Activated CD4-positive, alpha-beta memory T cell treated with anti-CD3 and anti-CD28 coated beads, Interleukin-2, amount 10 ng/mL, durations not matched to agents 7 days and 5 days (primary cell): ENCODE measurements around the gene ATP1A3. TPM values are rescaled to one million over a fixed set of nuclear protein-coding genes. Genes with fewer than 3 reads are reported as not detected.

ENCODE experiments used
- CTCF ChIA-PET: fragments of 350-600 bp; sonication (Branson Sonifier 250); formaldehyde crosslinking; loops from one replicate; lab custom pipeline; 2021; ENCODE audit warnings: antibody characterized with exemption, inconsistent platforms; lab: Charles Lee
- POLR2A ChIA-PET: fragments of 350-600 bp; sonication (Branson Sonifier 250); formaldehyde crosslinking; loops from one replicate; lab custom pipeline; 2021; ENCODE audit warnings: antibody characterized with exemption; lab: Charles Lee
- DNase-seq: peaks from one replicate; pipeline ENCODE4 v3.0.0-alpha.2; 2020
- H3K27ac Mint-ChIP-seq: one replicate; pipeline ENCODE4 v1.8.0; 2021; ENCODE audit warnings: mild to moderate bottlenecking, mixed read lengths
- H3K27me3 Mint-ChIP-seq: one replicate; pipeline ENCODE4 v1.8.0; 2021; ENCODE audit warnings: mixed read lengths
- H3K36me3 Mint-ChIP-seq: one replicate; pipeline ENCODE4 v1.8.0; 2021; ENCODE audit warnings: low read depth, mixed read lengths
- H3K4me1 Mint-ChIP-seq: one replicate; pipeline ENCODE4 v1.8.0; 2021; ENCODE audit warnings: mixed read lengths
- H3K4me3 Mint-ChIP-seq: one replicate; pipeline ENCODE4 v1.8.0; 2021; ENCODE audit warnings: mild to moderate bottlenecking, mixed read lengths
- H3K9me3 Mint-ChIP-seq: one replicate; pipeline ENCODE4 v1.8.0; 2021; ENCODE audit warnings: mixed read lengths
- total RNA-seq, 2 experiments: library from RNA; stranded (reverse); gene quantifications; one replicate each; pipeline ENCODE4 v1.2.3, GENCODE V29; 2021

The ATP1A3 gene
- total RNA-seq, 2 experiments from 2014 or later = 1.2 to 1.9 TPM

DNA sequence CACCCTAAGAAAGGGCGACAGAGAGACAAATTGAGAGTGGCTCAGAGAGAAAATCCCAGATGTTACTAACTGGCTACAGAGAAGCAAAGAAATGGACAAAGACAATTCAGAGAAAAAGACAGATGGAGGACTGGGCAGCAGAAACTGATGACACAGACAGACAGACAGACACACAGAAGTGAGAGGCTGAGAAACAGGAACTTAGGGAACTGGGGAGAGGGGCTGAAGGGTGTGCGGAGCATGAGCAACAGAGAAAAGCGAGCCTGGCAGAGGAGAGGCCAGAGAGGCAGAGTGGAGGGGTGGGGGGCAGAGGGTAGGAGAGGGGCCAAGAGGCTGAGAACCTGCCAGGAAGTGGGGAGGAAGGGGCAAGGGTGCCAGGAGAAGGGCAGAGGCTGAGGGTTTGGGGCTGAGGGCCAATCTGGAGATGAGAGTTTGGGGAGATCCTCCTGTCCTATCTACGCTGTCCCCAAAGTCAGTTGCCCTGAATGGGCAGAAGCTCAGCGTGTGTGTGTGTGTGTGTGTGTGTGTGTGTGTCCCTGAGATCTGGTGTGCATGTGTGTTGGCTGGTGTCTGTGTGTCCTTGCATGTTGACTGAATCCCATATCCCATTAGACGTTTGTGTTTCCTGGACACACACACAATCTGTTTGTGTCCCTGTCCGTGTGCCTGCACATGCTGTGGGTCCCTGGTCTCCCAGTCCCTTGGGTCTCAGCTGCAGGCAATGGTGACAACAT is 60.2 kb downstream of the ATP1A3 start:
- POLR2A ChIA-PET = interaction anchor here (1.2 kb wide), 1 partner anchor 12 kb away, joined by 3 read pairs; no protein-coding TSS in a partner anchor
- Mint-ChIP-seq H3K4me1 (peaks cover 37% of the 10 kb centered on the region), H3K27me3 (peaks cover 57% of the 10 kb centered on the region), H3K4me3 (no peak overlapping the region), H3K9me3 (no peaks in the 10 kb centered on the region), H3K27ac (no peak overlapping the region), H3K36me3 (peaks cover 3% of the 10 kb centered on the region)
- DNase-seq = no peak
- CTCF ChIA-PET = interaction anchor here (1.1 to 1.2 kb wide), 3 partner anchors 47 to 76 kb away, joined by 3 to 5 read pairs (median 3); no protein-coding TSS in a partner anchor

DNA sequence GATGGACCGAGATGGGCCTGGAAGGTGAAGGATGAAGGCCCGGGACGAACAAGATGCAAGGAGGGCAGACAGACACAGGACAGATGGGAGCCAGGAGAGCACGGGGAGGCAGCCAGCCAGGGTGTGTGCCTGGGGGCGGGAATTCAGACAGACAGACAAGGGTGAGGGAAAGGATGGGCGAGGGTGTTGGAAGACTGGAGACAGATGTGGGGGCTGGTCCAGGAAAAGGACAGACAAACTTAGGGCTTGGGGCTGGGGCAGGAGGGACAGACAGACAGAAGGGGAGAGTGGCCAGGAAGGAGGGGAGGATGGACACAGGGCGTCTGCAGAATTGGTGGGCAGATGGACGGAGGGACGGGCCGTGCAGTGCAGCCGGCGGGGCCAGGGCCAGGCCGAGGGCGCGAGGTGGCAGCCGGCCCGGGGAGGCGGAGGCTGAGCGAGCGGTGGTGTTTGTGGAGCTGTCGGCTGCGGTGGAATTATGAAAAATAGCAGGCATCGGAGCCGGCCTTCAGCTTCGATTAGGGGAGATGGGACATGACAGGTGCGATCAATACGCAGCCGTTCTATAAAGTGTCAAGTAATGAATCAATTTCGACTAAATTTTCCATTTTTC is 61.2 kb downstream of the ATP1A3 start:
- Mint-ChIP-seq H3K36me3 (peaks cover 4% of the 10 kb centered on the region), H3K4me1 (peaks cover 41% of the 10 kb centered on the region), H3K27me3 (peaks cover 61% of the 10 kb centered on the region), H3K27ac (no peak overlapping the region), H3K4me3 (no peak overlapping the region), H3K9me3 (no peaks in the 10 kb centered on the region)
- DNase-seq = no peak
- ChIA-PET POLR2A (no interaction called here), CTCF (no interaction called here)

DNA sequence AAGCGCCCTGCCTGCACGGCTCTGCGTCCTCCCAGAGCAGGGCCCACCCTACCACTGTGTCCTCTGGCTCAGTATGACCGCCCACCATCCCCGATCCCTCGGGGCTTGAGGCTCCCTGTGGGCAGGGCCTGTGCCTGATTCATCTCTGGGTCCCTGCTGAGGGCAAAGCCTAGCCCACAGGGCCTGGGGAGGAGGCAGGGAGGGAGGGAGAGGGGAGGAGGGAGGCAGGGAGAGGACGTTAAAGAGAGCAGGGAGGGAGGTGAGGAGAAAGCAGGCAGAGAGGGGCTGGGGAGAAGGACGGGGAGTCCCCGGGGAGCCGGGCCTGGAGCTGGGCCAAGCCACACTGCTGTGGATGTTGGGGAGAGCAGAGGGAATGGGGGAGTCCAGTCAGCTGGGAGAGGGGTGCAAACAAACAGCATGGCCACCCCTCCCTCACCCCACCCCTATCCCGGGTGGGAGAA is 61.7 kb downstream of the ATP1A3 start:
- DNase-seq = no peak
- H3K27ac Mint-ChIP-seq = no peak overlapping the region
- H3K36me3 Mint-ChIP-seq = peaks cover 4% of the 10 kb centered on the region
- H3K9me3 Mint-ChIP-seq = no peaks in the 10 kb centered on the region
- CTCF ChIA-PET = no interaction called here
- peaks cover 41% of the 10 kb centered on the region for H3K4me1 Mint-ChIP-seq
- H3K4me3 Mint-ChIP-seq = no peak overlapping the region
- H3K27me3 Mint-ChIP-seq = peaks cover 58% of the 10 kb centered on the region
- POLR2A ChIA-PET = no interaction called here

DNA sequence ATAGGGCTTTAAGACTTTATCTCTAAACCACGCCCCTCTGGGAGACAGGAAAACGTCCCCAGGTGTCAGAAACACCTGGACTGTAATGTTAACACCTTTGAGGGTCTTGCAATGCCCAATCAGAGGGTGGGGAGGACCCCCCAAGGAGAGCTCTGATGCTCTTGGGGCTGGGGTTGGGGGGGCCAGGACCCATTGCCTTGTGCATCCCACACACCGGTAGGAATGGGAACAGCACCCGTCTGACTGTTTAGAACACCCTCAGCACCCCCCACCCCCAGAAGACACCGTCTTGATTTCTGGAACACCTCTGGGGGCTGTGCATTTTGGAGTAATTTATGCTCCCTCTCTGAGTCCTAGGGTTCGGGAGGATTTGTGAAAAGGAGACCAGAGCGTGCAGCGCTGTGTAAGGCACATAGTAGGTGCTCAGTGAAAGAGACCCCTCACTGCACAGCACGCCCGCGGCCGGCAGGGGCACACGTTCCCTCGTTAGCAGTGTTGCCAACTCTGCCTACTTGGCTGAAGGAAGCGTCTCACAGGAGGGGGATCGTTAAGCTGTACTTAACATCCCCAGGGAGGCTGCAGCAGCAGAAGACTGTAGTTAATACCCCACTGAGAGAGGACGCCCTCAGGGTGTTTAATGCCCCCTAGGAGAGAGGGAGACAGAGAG is 63.0 kb downstream of the ATP1A3 start:
- Mint-ChIP-seq H3K4me1 (peaks cover 33% of the 10 kb centered on the region), H3K27me3 (peaks cover 49% of the 10 kb centered on the region), H3K36me3 (peaks cover 4% of the 10 kb centered on the region), H3K9me3 (no peaks in the 10 kb centered on the region), H3K27ac (no peak overlapping the region), H3K4me3 (no peak overlapping the region)
- CTCF ChIA-PET = no interaction called here
- POLR2A ChIA-PET = interaction anchor here (0.8 to 1.3 kb wide), 3 partner anchors 28 to 60 kb away, joined by 3 read pairs; partner anchors contain the start of gene RABAC1
- DNase-seq = no peak

DNA sequence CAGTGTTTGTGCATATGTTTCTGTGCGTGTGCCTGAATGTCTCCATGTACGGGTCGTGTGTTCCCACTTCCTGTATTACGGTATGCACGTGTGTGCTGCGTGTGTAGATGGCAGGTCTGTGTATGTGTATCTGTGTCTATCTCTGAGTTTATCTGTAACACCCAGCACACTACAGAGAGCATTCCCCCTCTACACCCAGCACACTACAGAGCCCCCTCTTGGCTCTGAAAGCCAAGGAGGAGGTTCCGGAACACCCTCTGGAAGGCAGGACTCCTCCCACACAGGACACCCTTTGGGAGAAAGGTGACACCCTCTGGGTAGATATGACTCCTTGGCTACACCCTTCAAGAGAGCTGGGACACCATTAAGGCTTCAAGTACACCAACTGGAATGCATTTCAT is 63.7 kb downstream of the ATP1A3 start:
- H3K36me3 Mint-ChIP-seq = peaks cover 4% of the 10 kb centered on the region
- no peak for DNase-seq
- no peak overlapping the region for H3K27ac Mint-ChIP-seq
- CTCF ChIA-PET = interaction anchor here (0.6 to 1.1 kb wide), 3 partner anchors 11 to 84 kb away, joined by 3 to 4 read pairs (median 4); no protein-coding TSS in a partner anchor
- peaks cover 46% of the 10 kb centered on the region for H3K27me3 Mint-ChIP-seq
- POLR2A ChIA-PET = interaction anchor here (0.8 to 1.3 kb wide), 3 partner anchors 15 to 59 kb away, joined by 3 to 5 read pairs (median 3); partner anchors contain the start of gene RABAC1
- no peaks in the 10 kb centered on the region for H3K9me3 Mint-ChIP-seq
- H3K4me3 Mint-ChIP-seq = peak overlapping the region; percentile 22
- H3K4me1 Mint-ChIP-seq = peaks cover 31% of the 10 kb centered on the region

DNA sequence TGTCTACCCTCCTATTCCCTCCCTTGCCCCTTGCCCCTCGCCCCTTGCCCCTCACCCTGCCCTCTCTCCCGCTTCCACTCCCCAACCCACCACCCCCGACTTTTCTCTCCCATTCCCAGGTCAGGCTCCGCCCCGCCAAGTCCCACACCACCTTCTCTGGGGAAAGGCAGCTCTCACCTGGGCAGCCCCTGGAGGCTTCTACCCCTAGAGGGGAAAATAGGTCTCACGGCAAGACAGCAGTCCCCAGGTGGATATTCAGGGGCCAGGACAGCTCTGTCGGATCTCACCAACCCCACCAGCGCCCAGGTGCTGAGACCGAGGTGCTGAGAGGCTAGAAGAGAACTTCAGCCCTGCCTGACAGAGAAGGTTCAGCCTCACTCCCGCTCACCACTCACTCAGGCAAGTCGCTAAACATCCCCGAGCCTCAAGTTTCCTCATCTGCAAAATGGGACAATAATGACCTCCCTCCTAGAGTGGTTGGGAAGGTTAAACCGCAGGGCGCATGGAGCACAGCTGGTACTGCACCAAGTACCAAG is 64.4 kb downstream of the ATP1A3 start:
- peaks cover 24% of the 10 kb centered on the region for H3K4me1 Mint-ChIP-seq
- no peak overlapping the region for H3K27ac Mint-ChIP-seq
- ChIA-PET CTCF (interaction anchor here (1.0 to 1.1 kb wide), 2 partner anchors 12 to 54 kb away, joined by 3 to 4 read pairs; no protein-coding TSS in a partner anchor), POLR2A (interaction anchor here (0.6 to 2.3 kb wide), 6 partner anchors 15 to 45 kb away, joined by 3 to 7 read pairs (median 5); partner anchors contain the start of gene RABAC1)
- H3K36me3 Mint-ChIP-seq = peaks cover 4% of the 10 kb centered on the region
- H3K4me3 Mint-ChIP-seq = peak overlapping the region; percentile 83
- H3K27me3 Mint-ChIP-seq = peaks cover 40% of the 10 kb centered on the region
- DNase-seq = no peak
- H3K9me3 Mint-ChIP-seq = no peaks in the 10 kb centered on the region

DNA sequence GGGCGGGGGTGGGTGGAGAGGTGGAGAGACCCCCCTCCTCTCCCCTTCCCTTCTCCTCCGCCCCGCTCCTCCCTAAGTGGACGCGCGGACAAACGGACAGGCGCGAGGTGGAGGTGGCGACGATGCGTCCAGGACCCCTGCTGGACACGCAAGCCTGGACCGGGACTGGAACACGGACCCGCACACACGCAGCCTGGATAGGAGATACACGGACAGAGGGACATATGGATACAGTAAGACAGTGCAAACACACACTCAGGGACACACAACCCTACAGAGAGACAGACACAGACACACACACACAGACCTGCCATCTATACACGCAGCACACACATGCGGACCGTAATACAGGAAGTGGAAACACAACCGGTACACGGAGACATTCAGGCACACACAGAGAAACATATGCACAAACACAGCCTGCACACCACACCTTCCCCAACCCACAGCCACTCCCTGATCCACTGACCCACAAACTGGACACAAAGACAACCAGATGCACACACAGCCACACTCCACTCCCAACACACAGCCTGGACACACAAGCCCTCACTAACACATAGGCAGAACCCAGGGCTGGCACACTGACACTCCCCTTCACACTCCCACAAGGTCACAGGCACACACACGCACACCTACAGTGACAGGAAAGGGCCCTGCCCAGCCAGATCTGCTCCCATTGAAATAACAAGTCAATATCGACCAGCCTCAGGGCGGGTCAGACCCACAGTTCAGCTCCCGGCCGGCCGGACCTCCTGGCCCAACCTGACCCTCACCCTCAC is 65.1 kb downstream of the ATP1A3 start:
- Mint-ChIP-seq H3K4me3 (peak overlapping the region; percentile 83), H3K27me3 (peaks cover 37% of the 10 kb centered on the region), H3K4me1 (peaks cover 21% of the 10 kb centered on the region), H3K9me3 (no peaks in the 10 kb centered on the region), H3K27ac (no peak overlapping the region), H3K36me3 (peaks cover 4% of the 10 kb centered on the region)
- DNase-seq = peak; percentile 46
- ChIA-PET POLR2A (interaction anchor here (0.7 to 2.3 kb wide), 6 partner anchors 13 to 44 kb away, joined by 3 to 7 read pairs (median 4); partner anchors contain the start of gene RABAC1), CTCF (interaction anchor here (1.1 kb wide), 1 partner anchor 54 kb away, joined by 3 read pairs; no protein-coding TSS in a partner anchor)

DNA sequence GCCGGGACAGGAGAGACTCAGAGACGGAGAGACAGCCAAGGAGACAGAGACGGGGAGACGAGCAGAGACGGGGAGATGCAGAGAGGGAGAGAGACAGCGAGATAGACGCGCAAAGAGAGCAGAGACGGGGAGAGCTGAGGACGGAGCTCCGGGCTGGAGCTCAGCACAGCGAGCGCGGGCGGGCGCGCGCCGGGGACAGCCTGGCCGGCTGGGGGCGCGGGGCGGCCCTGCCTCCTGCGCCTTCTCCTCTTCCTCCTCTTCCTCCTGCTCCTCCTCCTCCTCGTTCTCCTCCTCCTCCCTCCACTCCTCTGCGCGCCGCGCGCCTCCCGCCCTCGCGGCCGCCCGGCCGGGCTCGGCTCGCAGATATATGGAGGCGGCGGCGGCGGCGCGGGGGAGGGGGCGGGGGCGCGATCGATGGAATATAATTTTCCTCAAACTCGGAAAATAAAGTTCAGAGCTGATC is 65.8 kb downstream of the ATP1A3 start, which contains the start of gene ERFL:
Gene ERFL (minus strand): TSS at position 229 of the 463 bp plus-strand sequence. CDS start 15,530 bp downstream, outside the sequence.
- DNase-seq = no peak
- H3K9me3 Mint-ChIP-seq = no peaks in the 10 kb centered on the region

DNA sequence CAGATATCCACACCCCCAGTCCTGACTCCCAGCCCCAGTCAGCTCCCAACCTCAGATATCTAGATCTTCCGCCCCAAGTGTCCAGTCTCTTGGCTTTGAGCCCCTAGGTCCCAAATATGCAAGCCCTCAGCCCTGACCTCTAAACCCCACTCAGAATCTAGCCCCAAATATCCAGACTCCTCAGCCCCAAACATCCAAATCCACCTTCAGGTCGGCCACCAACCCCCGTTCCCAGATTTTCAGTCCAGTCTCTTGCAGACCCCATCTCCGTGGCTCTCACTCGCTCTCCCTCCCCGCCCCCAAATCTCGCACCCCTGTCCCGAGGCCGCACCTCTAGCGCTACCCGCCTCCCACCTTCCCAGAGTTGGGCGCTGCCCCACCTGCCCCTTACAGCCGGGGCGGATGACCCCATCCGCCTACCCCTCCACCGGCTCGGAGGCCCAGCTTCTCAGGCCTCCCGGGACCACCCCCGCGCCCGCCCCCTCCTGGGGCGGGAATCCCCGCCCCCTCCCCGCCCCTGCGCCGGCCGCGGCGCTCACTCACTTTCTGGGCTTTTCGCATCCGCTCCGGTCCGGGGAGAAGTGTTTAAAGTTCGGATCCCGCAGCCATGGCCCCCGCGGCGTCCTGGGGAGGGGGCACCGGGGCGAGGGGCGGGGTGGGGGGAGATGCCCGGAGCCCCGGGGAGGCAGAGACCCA is 66.4 kb downstream of the ATP1A3 start:
- H3K36me3 Mint-ChIP-seq = peaks cover 4% of the 10 kb centered on the region
- peak overlapping the region; percentile 83 for H3K4me3 Mint-ChIP-seq
- H3K27me3 Mint-ChIP-seq = peaks cover 33% of the 10 kb centered on the region
- CTCF ChIA-PET = interaction anchor here (0.6 kb wide), 2 partner anchors 10 to 68 kb away, joined by 3 to 4 read pairs; no protein-coding TSS in a partner anchor
- H3K9me3 Mint-ChIP-seq = no peaks in the 10 kb centered on the region
- POLR2A ChIA-PET = interaction anchor here (1.0 to 2.3 kb wide), 4 partner anchors 12 to 43 kb away, joined by 3 to 7 read pairs (median 5); no protein-coding TSS in a partner anchor
- no peak overlapping the region for H3K27ac Mint-ChIP-seq
- peaks cover 22% of the 10 kb centered on the region for H3K4me1 Mint-ChIP-seq
- DNase-seq = no peak

More for the DNA sequence above, 65.8 kb downstream of the ATP1A3 start, which contains the start of gene ERFL:
- H3K4me3 Mint-ChIP-seq = peak within 1 kb of the TSS; percentile 83
- ChIA-PET POLR2A (interaction anchor here (1.0 to 2.3 kb wide), 5 partner anchors 13 to 43 kb away, joined by 3 to 7 read pairs (median 5); no protein-coding TSS in a partner anchor), CTCF (interaction anchor here (0.6 kb wide), 1 partner anchor 9 kb away, joined by 4 read pairs; no protein-coding TSS in a partner anchor)
- peaks cover 33% of the 10 kb centered on the region for H3K27me3 Mint-ChIP-seq
- no peak within 1 kb of the TSS for H3K27ac Mint-ChIP-seq
- H3K36me3 Mint-ChIP-seq = peaks cover 4% of the 10 kb centered on the region
- H3K4me1 Mint-ChIP-seq = peaks cover 19% of the 10 kb centered on the region

DNA sequence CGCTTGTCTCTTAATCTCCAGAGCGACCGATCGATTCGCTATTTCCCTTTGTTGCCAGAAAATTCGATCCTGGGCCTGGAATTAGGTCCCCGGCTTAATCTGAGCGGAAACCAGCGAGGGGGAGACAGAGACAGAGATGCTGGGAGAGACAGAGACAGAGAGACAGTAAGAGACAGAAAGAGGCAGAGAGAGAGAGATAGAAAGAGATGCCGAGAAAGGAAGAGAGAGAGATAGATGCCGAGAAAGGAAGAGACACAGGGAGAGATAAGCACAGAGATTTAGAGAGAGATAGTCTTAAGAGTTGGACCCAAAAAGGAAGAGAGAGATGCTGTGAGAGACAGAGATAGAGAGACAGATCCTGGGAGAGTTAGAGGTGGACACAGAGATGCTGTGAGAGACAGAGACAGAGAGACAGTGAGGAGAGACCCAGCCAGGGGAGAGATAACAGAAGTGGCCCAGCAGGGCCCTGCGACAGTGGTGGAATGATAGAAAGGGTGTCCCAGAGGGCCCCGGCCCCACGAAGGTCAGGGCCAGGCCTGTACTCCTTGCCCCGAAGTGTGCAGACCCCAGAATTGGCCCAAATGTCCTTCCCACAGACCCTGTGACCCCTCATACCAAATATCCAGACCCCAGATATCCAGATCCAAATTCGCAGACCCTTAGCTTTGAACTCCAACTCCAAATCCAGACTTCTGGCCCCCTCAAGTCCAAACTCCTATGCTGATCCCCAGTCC is 67.1 kb downstream of the ATP1A3 start:
- Mint-ChIP-seq H3K27ac (no peak overlapping the region), H3K27me3 (peaks cover 35% of the 10 kb centered on the region), H3K4me1 (peaks cover 22% of the 10 kb centered on the region), H3K9me3 (no peaks in the 10 kb centered on the region), H3K36me3 (peaks cover 4% of the 10 kb centered on the region), H3K4me3 (no peak overlapping the region)
- ChIA-PET CTCF (interaction anchor here (0.6 kb wide), 1 partner anchor 67 kb away, joined by 3 read pairs; no protein-coding TSS in a partner anchor), POLR2A (interaction anchor here (2.3 kb wide), 1 partner anchor 42 kb away, joined by 7 read pairs; no protein-coding TSS in a partner anchor)
- no peak for DNase-seq
